ENCODE data around the gene SCN11A. TPM values are rescaled to one million over a fixed set of nuclear protein-coding genes. Genes with fewer than 3 reads are reported as not detected.

SCN11A gene
- polyA plus RNA-seq, 1 donor from 2014 or later: 2.2 TPM

- Histone ChIP-seq H3K4me2 (ENCODE audit: low read length) (no peak overlapping the region), H3K9ac (ENCODE audit: low read length) (no peak overlapping the region), H3K79me2 (replicated peaks; ENCODE audit: insufficient read depth, low read length) (no peaks in the 10 kb centered on the region), H3K36me3 (ENCODE audit: insufficient read depth, low read length) (no peaks in the 10 kb centered on the region), H3K27me3 (ENCODE audit: insufficient read depth, low read depth, low read length) (no peaks in the 10 kb centered on the region), H4K20me1 (ENCODE audit: insufficient read depth) (no peaks in the 10 kb centered on the region), H3K9me2 (ENCODE audit: insufficient read depth, low read length) (no peaks in the 10 kb centered on the region), H3K27ac (ENCODE audit: low read length) (no peak overlapping the region), H3K9me3 (ENCODE audit: low read length) (peaks cover 4% of the 10 kb centered on the region), H3F3A (ENCODE audit: insufficient read depth, low read length, poor library complexity, severe bottlenecking) (no peaks in the 10 kb centered on the region), H3K4me3 (ENCODE audit: low read length) (no peak overlapping the region), H2AFZ (ENCODE audit: low read depth, low read length) (no peak overlapping the region)
- TF ChIP-seq MXI1 (conservative IDR thresholded peaks at IDR 0.05; ENCODE audit: poor library complexity, severe bottlenecking) (no peak), EP300 (conservative IDR thresholded peaks at IDR 0.05; ENCODE audit: poor library complexity, severe bottlenecking) (no peak), RAD21 (conservative IDR thresholded peaks at IDR 0.05) (no peak), EZH2 (IDR thresholded peaks at IDR 0.05; ENCODE audit: borderline replicate concordance, insufficient read depth, low read length, poor library complexity, severe bottlenecking) (no peak), POLR2AphosphoS5 (IDR thresholded peaks at IDR 0.05) (no peak), CTCF (IDR thresholded peaks at IDR 0.05; ENCODE audit: poor library complexity, severe bottlenecking) (no peak), SMC3 (conservative IDR thresholded peaks at IDR 0.05; ENCODE audit: poor library complexity) (no peak), TAF1 (IDR thresholded peaks at IDR 0.05; ENCODE audit: low read depth) (no peak), REST (IDR thresholded peaks at IDR 0.05; ENCODE audit: borderline replicate concordance) (no peak)
Observed at GRCh38 chr3:39038165-39038564, 13.6 kb downstream of the SCN11A start.

GRCh38 chr3:39029556-39029955 lies 22.2 kb downstream of the SCN11A start:
- no peaks in the 10 kb centered on the region for H3K9me2 ChIP-seq (ENCODE audit: insufficient read depth, low read length)
- H3K79me2 ChIP-seq (replicated peaks; ENCODE audit: insufficient read depth, low read length): no peaks in the 10 kb centered on the region
- H3F3A ChIP-seq (ENCODE audit: insufficient read depth, low read length, poor library complexity, severe bottlenecking): no peaks in the 10 kb centered on the region
- H3K9me3 ChIP-seq (ENCODE audit: low read length): no peaks in the 10 kb centered on the region
- no peaks in the 10 kb centered on the region for H3K36me3 ChIP-seq (ENCODE audit: insufficient read depth, low read length)
- no peak overlapping the region for H3K4me3 ChIP-seq (ENCODE audit: low read length)
- H3K27me3 ChIP-seq (ENCODE audit: insufficient read depth, low read depth, low read length): no peaks in the 10 kb centered on the region
- H3K9ac ChIP-seq (ENCODE audit: low read length): no peak overlapping the region
- H4K20me1 ChIP-seq (ENCODE audit: insufficient read depth): no peaks in the 10 kb centered on the region
- H3K27ac ChIP-seq (ENCODE audit: low read length): no peak overlapping the region
- H2AFZ ChIP-seq (ENCODE audit: low read depth, low read length): no peak overlapping the region
- H3K4me2 ChIP-seq (ENCODE audit: low read length): no peak overlapping the region
- TF ChIP-seq MXI1 (conservative IDR thresholded peaks at IDR 0.05; ENCODE audit: poor library complexity, severe bottlenecking) (no peak), CTCF (IDR thresholded peaks at IDR 0.05; ENCODE audit: poor library complexity, severe bottlenecking) (no peak), TAF1 (IDR thresholded peaks at IDR 0.05; ENCODE audit: low read depth) (no peak), RAD21 (conservative IDR thresholded peaks at IDR 0.05) (no peak), REST (IDR thresholded peaks at IDR 0.05; ENCODE audit: borderline replicate concordance) (no peak), EP300 (conservative IDR thresholded peaks at IDR 0.05; ENCODE audit: poor library complexity, severe bottlenecking) (no peak), SMC3 (conservative IDR thresholded peaks at IDR 0.05; ENCODE audit: poor library complexity) (no peak), EZH2 (IDR thresholded peaks at IDR 0.05; ENCODE audit: borderline replicate concordance, insufficient read depth, low read length, poor library complexity, severe bottlenecking) (no peak), POLR2AphosphoS5 (IDR thresholded peaks at IDR 0.05) (no peak)

Measured in neural cell (in vitro differentiated cells).